IMR-90 (cell line): ENCODE measurements around the gene TMC3. TPM values are rescaled to one million over a fixed set of nuclear protein-coding genes. Genes with fewer than 3 reads are reported as not detected.

Source experiments
- ATAC-seq: fragments of 200-7000 bp; cut with Tn5 transposase; 2 replicates; pipeline ENCODE4 v1.9.1; 2020; ENCODE audit warnings: low read depth, mild to moderate bottlenecking, moderate library complexity
- BruUV-seq: library from RNA; stranded (reverse); fragments of 400-500 nt; replicated peaks from 2 replicates; lab custom pipeline; 2021; lab: Mats Ljungman, UMichigan
- CTCF ChIA-PET: fragments of 300-600 bp; formaldehyde crosslinking; extraction: SDS; loops from one replicate; lab custom pipeline; 2021; ENCODE audit warnings: antibody characterized with exemption; lab: Yijun Ruan, JAX
- POLR2A ChIA-PET: fragments of 300-600 bp; sonication (Branson Sonifier 250); formaldehyde crosslinking; loops from one replicate; lab custom pipeline; 2022; ENCODE audit warnings: antibody characterized with exemption; ENCODE audit not compliant: unreplicated experiment; lab: Charles Lee
- DNase-seq: peaks from one replicate; pipeline ENCODE4 v3.0.0; 2013
- H2AFZ ChIP-seq: replicated peaks from 2 replicates; pipeline ENCODE3; 2013; ENCODE audit warnings: low read length, mild to moderate bottlenecking; ENCODE audit not compliant: poor library complexity
- H2AK5ac ChIP-seq: 2 replicates; pipeline ENCODE4 v1.6.1; 2013; ENCODE audit warnings: low read depth, low read length, inconsistent platforms
- H2AK9ac ChIP-seq: replicated peaks from 2 replicates; pipeline ENCODE3; 2013; ENCODE audit warnings: mild to moderate bottlenecking, low read depth, low read length, moderate library complexity; ENCODE audit not compliant: poor library complexity
- H2BK120ac ChIP-seq: 2 replicates; pipeline ENCODE4 v1.6.1; 2013; ENCODE audit warnings: low read depth, low read length, inconsistent platforms
- H2BK15ac ChIP-seq: 3 replicates; pipeline ENCODE4 v1.6.1; 2013; ENCODE audit warnings: low read depth, low read length, inconsistent platforms
- H2BK20ac ChIP-seq: 2 replicates; pipeline ENCODE4 v1.6.1; 2013; ENCODE audit warnings: low read depth, mild to moderate bottlenecking, inconsistent platforms, low read length, moderate library complexity
- H2BK5ac ChIP-seq: 2 replicates; pipeline ENCODE4 v1.6.1; 2013; ENCODE audit warnings: mild to moderate bottlenecking, low read depth, low read length, inconsistent platforms; ENCODE audit not compliant: poor library complexity, severe bottlenecking
- H3K14ac ChIP-seq: replicated peaks from 2 replicates; pipeline ENCODE4 v1.6.1; 2013; ENCODE audit warnings: low read depth, low read length, inconsistent platforms
- H3K18ac ChIP-seq: 2 replicates; pipeline ENCODE4 v1.6.1; 2013; ENCODE audit warnings: low read depth, low read length, control low read depth
- H3K23ac ChIP-seq: 2 replicates; pipeline ENCODE4 v1.6.1; 2013; ENCODE audit warnings: low read depth, low read length, inconsistent platforms
- H3K27ac ChIP-seq: 2 replicates; pipeline ENCODE4 v1.5.1; 2013; ENCODE audit warnings: mild to moderate bottlenecking, control low read depth, low read length; ENCODE audit not compliant: insufficient read depth
- H3K27me3 ChIP-seq: 2 replicates; pipeline ENCODE4 v1.6.1; 2013; ENCODE audit warnings: low read length; ENCODE audit not compliant: control insufficient read depth, insufficient read depth
- H3K36me3 ChIP-seq: 2 replicates; pipeline ENCODE4 v1.6.1; 2013; ENCODE audit warnings: low read length, mixed read lengths; ENCODE audit not compliant: control insufficient read depth, insufficient read depth
- H3K4ac ChIP-seq: 2 replicates; pipeline ENCODE4 v1.6.1; 2013; ENCODE audit warnings: low read depth, low read length, inconsistent platforms
- H3K4me1 ChIP-seq: 2 replicates; pipeline ENCODE4 v1.6.1; 2013; ENCODE audit warnings: low read length, mixed read lengths; ENCODE audit not compliant: control insufficient read depth, insufficient read depth
- H3K4me2 ChIP-seq: 2 replicates; pipeline ENCODE4 v1.6.1; 2013; ENCODE audit warnings: low read depth, mild to moderate bottlenecking, control low read depth, low read length, moderate library complexity
- H3K4me3 ChIP-seq: 2 replicates; pipeline ENCODE4 v1.5.1; 2013; ENCODE audit warnings: low read depth, mild to moderate bottlenecking, control low read depth, low read length, moderate library complexity; ENCODE audit not compliant: insufficient read depth
- H3K56ac ChIP-seq: 2 replicates; pipeline ENCODE4 v1.6.1; 2013; ENCODE audit warnings: low read length, inconsistent platforms; ENCODE audit not compliant: insufficient read depth; ENCODE audit errors: extremely low read depth
- H3K79me1 ChIP-seq, 2 experiments: 2 replicates each; pipeline ENCODE4 v1.6.1; 2013; ENCODE audit warnings: low read length in 2 of 2, inconsistent platforms in 1 of 2, low read depth in 1 of 2
- H3K9ac ChIP-seq: 2 replicates; pipeline ENCODE4 v1.6.1; 2013; ENCODE audit warnings: low read depth, low read length, control low read depth
- H3K9me1 ChIP-seq: 2 replicates; pipeline ENCODE4 v1.6.1; 2013; ENCODE audit warnings: low read length, inconsistent platforms; ENCODE audit not compliant: insufficient read depth
- H3K9me3 ChIP-seq: 2 replicates; pipeline ENCODE4 v1.6.1; 2013; ENCODE audit warnings: low read length; ENCODE audit not compliant: control insufficient read depth, insufficient read depth
- H4K20me1 ChIP-seq: 2 replicates; pipeline ENCODE4 v1.6.1; 2013; ENCODE audit warnings: low read length, inconsistent platforms; ENCODE audit not compliant: insufficient read depth
- H4K5ac ChIP-seq: 2 replicates; pipeline ENCODE4 v1.6.1; 2013; ENCODE audit warnings: mild to moderate bottlenecking, low read depth, low read length, control low read depth
- H4K8ac ChIP-seq, 2 experiments: 2 replicates each; pipeline ENCODE4 v1.6.1; 2013; ENCODE audit warnings: low read depth in 2 of 2, low read length in 2 of 2, control low read depth in 1 of 2, inconsistent platforms in 1 of 2
- H4K91ac ChIP-seq: 2 replicates; pipeline ENCODE4 v1.6.1; 2013; ENCODE audit warnings: low read depth, low read length, inconsistent platforms; ENCODE audit not compliant: insufficient read depth
- BHLHE40 ChIP-seq: fragments of 150-350 bp; IDR thresholded peaks from 2 replicates; pipeline ENCODE4 v1.6.1; 2016; ENCODE audit warnings: mild to moderate bottlenecking, low read depth, low read length
- CEBPB ChIP-seq: IDR thresholded peaks from 2 replicates; pipeline ENCODE4 v1.6.1; 2012; ENCODE audit warnings: low read depth, low read length, improper control_type of control experiment
- CHD1 ChIP-seq: IDR thresholded peaks from 2 replicates; pipeline ENCODE4 v1.6.1; 2012; ENCODE audit warnings: low read depth, low read length, improper control_type of control experiment
- CTCF ChIP-seq: conservative IDR thresholded peaks from 2 replicates; pipeline ENCODE4 v1.5.1; 2012; ENCODE audit warnings: mild to moderate bottlenecking, low read depth, low read length, improper control_type of control experiment
- FOS ChIP-seq: fragments of 150-350 bp; IDR thresholded peaks from 2 replicates; pipeline ENCODE4 v1.6.1; 2016; ENCODE audit warnings: low read depth, low read length
- MAFK ChIP-seq: IDR thresholded peaks from 2 replicates; pipeline ENCODE4 v1.6.1; 2012; ENCODE audit warnings: low read depth, low read length, improper control_type of control experiment
- MAZ ChIP-seq: IDR thresholded peaks from 2 replicates; pipeline ENCODE4 v1.6.1; 2012; ENCODE audit warnings: low read depth, mild to moderate bottlenecking, low read length, improper control_type of control experiment, moderate library complexity, borderline replicate concordance
- MXI1 ChIP-seq: IDR thresholded peaks from 2 replicates; pipeline ENCODE4 v1.6.1; 2012; ENCODE audit warnings: low read depth, mild to moderate bottlenecking, low read length, moderate library complexity, borderline replicate concordance
- NFE2L2 ChIP-seq: fragments of 150-350 bp; IDR thresholded peaks from 2 replicates; pipeline ENCODE4 v1.6.1; 2016; ENCODE audit warnings: low read depth, mild to moderate bottlenecking, low read length
- POLR2A ChIP-seq: IDR thresholded peaks from 2 replicates; pipeline ENCODE4 v1.6.1; 2012; ENCODE audit warnings: mild to moderate bottlenecking, low read depth, low read length
- RAD21 ChIP-seq: IDR thresholded peaks from 2 replicates; pipeline ENCODE4 v1.6.1; 2012; ENCODE audit warnings: low read length, improper control_type of control experiment
- RCOR1 ChIP-seq: IDR thresholded peaks from 2 replicates; pipeline ENCODE4 v1.6.1; 2012; ENCODE audit warnings: mild to moderate bottlenecking, low read length, improper control_type of control experiment; ENCODE audit not compliant: insufficient replicate concordance
- RFX5 ChIP-seq: IDR thresholded peaks from 2 replicates; pipeline ENCODE4 v1.8.0; 2012; ENCODE audit warnings: low read depth, mild to moderate bottlenecking, low read length, moderate library complexity
- SMC3 ChIP-seq: fragments of 150-350 bp; IDR thresholded peaks from 2 replicates; pipeline ENCODE4 v1.6.1; 2016; ENCODE audit warnings: low read depth, mild to moderate bottlenecking, antibody characterized with exemption, low read length, moderate library complexity
- USF2 ChIP-seq: fragments of 150-350 bp; IDR thresholded peaks from 2 replicates; pipeline ENCODE4 v1.6.1; 2017; ENCODE audit warnings: mild to moderate bottlenecking, antibody characterized with exemption, low read length, low read depth
- WGBS, 2 experiments: methylation state at CpG; one replicate each; pipeline versions ENCODE4 v1.1.5 to v1.1.7; 2013; ENCODE audit warnings: missing lambda C conversion rate in 2 of 2; ENCODE audit not compliant: insufficient read length in 1 of 2; ENCODE audit errors: extremely low coverage in 2 of 2; 5-methylcytosine and 5-hydroxymethylcytosine counted together
- dilution Hi-C: fragments of 300-500 bp; cut with HindIII; formaldehyde crosslinking; loops from one replicate; pipeline ENCODE4 v1.14.3; 2018; ENCODE audit warnings: low sequenced_read_pairs; ENCODE audit not compliant: unreplicated experiment
- in situ Hi-C: fragments of 300-500 bp; cut with MboI; formaldehyde crosslinking; loops from 3 replicates; pipeline ENCODE4 v1.14.3; 2019; ENCODE audit warnings: low sequenced_read_pairs, inconsistent platforms, mixed read lengths
- intact Hi-C: fragments of 100-400 bp; cut with micrococcal nuclease; formaldehyde crosslinking; loops from 2 replicates; pipeline ENCODE4 v1.10.0; 2022
- polyA plus RNA-seq, 3 experiments: library from polyadenylated mRNA; depleted of rRNA; stranded (reverse); fragments of >200 nt; gene quantifications; 2 replicates each; pipeline ENCODE4 v1.2.3, GENCODE V29; 2012; ENCODE audit warnings: low replicate concordance in 1 of 3
- total RNA-seq: library from RNA; depleted of rRNA; stranded (reverse); fragments of >200 nt; gene quantifications from 2 replicates; pipeline ENCODE4 v1.2.3, GENCODE V29; 2012
- TF ChIP-seq, protein P1 (sequence below): fragments of 150-350 bp; IDR thresholded peaks from 2 replicates; pipeline ENCODE4 v1.6.1; 2016; ENCODE audit warnings: low read depth, mild to moderate bottlenecking, low read length, moderate library complexity, borderline replicate concordance

Gene TMC3
- total and polyA plus RNA-seq, 2 of the 4 experiments (the other 2 are of a cell fraction): not detected

DNA sequence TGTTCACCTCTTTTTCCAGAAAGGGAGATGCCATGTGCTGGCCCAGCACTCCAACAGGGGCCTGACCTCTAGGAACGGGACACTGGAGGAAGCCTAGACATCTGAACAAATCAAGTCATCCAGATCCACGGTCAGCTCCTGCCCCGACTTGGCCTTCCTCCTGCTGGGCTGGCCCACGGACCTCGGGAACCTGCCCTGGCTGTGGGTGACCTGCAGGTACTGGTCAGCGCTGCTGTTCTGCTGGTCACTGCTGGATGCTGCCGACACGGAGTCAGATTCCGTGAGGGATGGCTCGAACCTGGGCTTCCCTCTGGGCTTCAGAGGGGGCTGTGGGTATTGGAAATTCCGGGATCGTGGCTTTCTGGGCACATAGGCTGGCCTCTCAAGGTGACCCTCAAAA is 41.7 kb downstream of the TMC3 start:
- H3K9me3 ChIP-seq: no peaks in the 10 kb centered on the region
- H4K91ac ChIP-seq: no peak overlapping the region
- no peak overlapping the region for H3K56ac ChIP-seq
- ATAC-seq (no peak), DNase-seq (no peak)
- no peak overlapping the region for H2BK15ac ChIP-seq
- peaks cover 10% of the 10 kb centered on the region for H3K9me1 ChIP-seq
- H2AK5ac ChIP-seq: no peak overlapping the region
- H3K4ac ChIP-seq: no peak overlapping the region
- dilution Hi-C loops (no loop called here), in situ Hi-C loops (no loop called here), intact Hi-C loops (no loop called here)
- no peak overlapping the region for H2BK120ac ChIP-seq
- H2BK5ac ChIP-seq: no peak overlapping the region
- H3K4me1 ChIP-seq: peaks cover 8% of the 10 kb centered on the region
- H3K27me3 ChIP-seq: no peaks in the 10 kb centered on the region
- ChIA-PET CTCF (interaction anchor here (1.4 kb wide), 1 partner anchor 69 kb away, joined by 4 read pairs; no protein-coding TSS in a partner anchor), POLR2A (no interaction called here)
- H3K27ac ChIP-seq: no peak overlapping the region
- no TSS peak for BruUV-seq
- H4K8ac ChIP-seq: no peak overlapping the region
- no peak overlapping the region for H3K4me2 ChIP-seq
- no peak overlapping the region for H2AK9ac ChIP-seq
- no peak overlapping the region for H3K4me3 ChIP-seq
- H4K5ac ChIP-seq: no peak overlapping the region
- 94% methylated on average over 6 of the region's 12 CpGs; no CpG with 5 or more reads in 1 of the 2 experiments for WGBS, 2 experiments
- no peak overlapping the region for H3K18ac ChIP-seq
- TF ChIP-seq RAD21: no peak
- TF ChIP-seq USF2: no peak
- TF ChIP-seq RFX5: no peak
- TF ChIP-seq, protein P1, sequence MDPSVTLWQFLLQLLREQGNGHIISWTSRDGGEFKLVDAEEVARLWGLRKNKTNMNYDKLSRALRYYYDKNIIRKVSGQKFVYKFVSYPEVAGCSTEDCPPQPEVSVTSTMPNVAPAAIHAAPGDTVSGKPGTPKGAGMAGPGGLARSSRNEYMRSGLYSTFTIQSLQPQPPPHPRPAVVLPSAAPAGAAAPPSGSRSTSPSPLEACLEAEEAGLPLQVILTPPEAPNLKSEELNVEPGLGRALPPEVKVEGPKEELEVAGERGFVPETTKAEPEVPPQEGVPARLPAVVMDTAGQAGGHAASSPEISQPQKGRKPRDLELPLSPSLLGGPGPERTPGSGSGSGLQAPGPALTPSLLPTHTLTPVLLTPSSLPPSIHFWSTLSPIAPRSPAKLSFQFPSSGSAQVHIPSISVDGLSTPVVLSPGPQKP: no peak
- TF ChIP-seq MXI1: no peak
- no peak for TF ChIP-seq POLR2A
- no peak for TF ChIP-seq CTCF
- TF ChIP-seq BHLHE40: no peak
- TF ChIP-seq FOS: no peak
- no peak for TF ChIP-seq CEBPB
- no peak for TF ChIP-seq SMC3
- TF ChIP-seq NFE2L2: no peak
- no peak for TF ChIP-seq MAFK
- TF ChIP-seq CHD1: no peak
- no peak for TF ChIP-seq MAZ
- no peak for TF ChIP-seq RCOR1
- no peaks in the 10 kb centered on the region for H3K36me3 ChIP-seq
- no peak overlapping the region for H2AFZ ChIP-seq
- no peak overlapping the region for H2BK20ac ChIP-seq
- H4K20me1 ChIP-seq: no peaks in the 10 kb centered on the region
- H3K23ac ChIP-seq: no peak overlapping the region
- H3K14ac ChIP-seq: no peak overlapping the region
- H3K9ac ChIP-seq: no peak overlapping the region
- H3K79me1 ChIP-seq: peaks cover 4 to 5% of the 10 kb centered on the region in 2 experiments; a peak in 3 of 4 replicates
